Activated CD4-positive, alpha-beta T cell treated with anti-CD3 and anti-CD28 coated beads, Interleukin-2, Interleukin-4, amounts not matched to agents 100 ng/mL and 50 ng/mL, durations not matched to agents 16 hours and 8 hours (primary cell): ENCODE results near the gene TNFRSF8.

ENCODE experiments used
- DNase-seq: peaks from one replicate; pipeline ENCODE4 v3.0.0-alpha.2; 2020; ENCODE audit warnings: low spot score

The TNFRSF8 gene

GRCh38 chr1:12173631-12174121 lies 110.6 kb downstream of the TNFRSF8 start:
- peak; percentile 84 for DNase-seq

- DNase-seq: no peak
Observed at GRCh38 chr1:12174924-12175810, 112.1 kb downstream of the TNFRSF8 start.

- no peak for DNase-seq
Observed at GRCh38 chr1:12176298-12177118, 113.4 kb downstream of the TNFRSF8 start.

GRCh38 chr1:12177156-12177998 lies 114.3 kb downstream of the TNFRSF8 start:
- DNase-seq: no peak

- DNase-seq: peak; percentile 68
Observed at GRCh38 chr1:12177999-12178441, 114.9 kb downstream of the TNFRSF8 start.

- no peak for DNase-seq
Observed at GRCh38 chr1:12178511-12178910, 115.4 kb downstream of the TNFRSF8 start.

GRCh38 chr1:12179111-12179519 lies 116.0 kb downstream of the TNFRSF8 start:
- peak; percentile 91 for DNase-seq

- no peak for DNase-seq
Observed at GRCh38 chr1:12179676-12180075, 116.6 kb downstream of the TNFRSF8 start.

GRCh38 chr1:12180315-12180714 lies 117.2 kb downstream of the TNFRSF8 start:
- DNase-seq: no peak

- no peak for DNase-seq
Observed at GRCh38 chr1:12180903-12181302, 117.8 kb downstream of the TNFRSF8 start.

GRCh38 chr1:12181568-12181967 lies 118.5 kb downstream of the TNFRSF8 start:
- no peak for DNase-seq

GRCh38 chr1:12182410-12182984 lies 119.4 kb downstream of the TNFRSF8 start:
- DNase-seq: no peak

GRCh38 chr1:12183095-12183794 lies 120.1 kb downstream of the TNFRSF8 start:
- no peak for DNase-seq

- no peak for DNase-seq
Observed at GRCh38 chr1:12184008-12184681, 121.0 kb downstream of the TNFRSF8 start.

GRCh38 chr1:12185036-12185917 lies 122.2 kb downstream of the TNFRSF8 start:
- DNase-seq: no peak

GRCh38 chr1:12185918-12186678 lies 123.0 kb downstream of the TNFRSF8 start:
- no peak for DNase-seq

GRCh38 chr1:12186679-12186985 lies 123.5 kb downstream of the TNFRSF8 start:
- no peak for DNase-seq

- no peak for DNase-seq
Observed at GRCh38 chr1:12188115-12188514, 125.0 kb downstream of the TNFRSF8 start.
